HUES48 (cell line): ENCODE measurements around the gene RIMOC1.

Source experiments
- H3K27ac ChIP-seq: one replicate; pipeline ENCODE4 v1.7.0; 2013; ENCODE audit warnings: low read depth, low read length, inconsistent platforms
- H3K27me3 ChIP-seq: 2 replicates; pipeline ENCODE4 v1.6.1; 2013; ENCODE audit warnings: mild to moderate bottlenecking, low read length; ENCODE audit not compliant: control insufficient read depth, insufficient read depth
- H3K36me3 ChIP-seq: 2 replicates; pipeline ENCODE4 v1.6.1; 2013; ENCODE audit warnings: low read length; ENCODE audit not compliant: control insufficient read depth, insufficient read depth
- H3K4me1 ChIP-seq: 2 replicates; pipeline ENCODE4 v1.6.1; 2013; ENCODE audit warnings: mild to moderate bottlenecking, low read length; ENCODE audit not compliant: control insufficient read depth, insufficient read depth
- H3K4me3 ChIP-seq: 2 replicates; pipeline ENCODE4 v1.5.1; 2013; ENCODE audit warnings: mild to moderate bottlenecking, low read depth, low read length
- H3K9ac ChIP-seq: 2 replicates; pipeline ENCODE4 v1.6.1; 2013; ENCODE audit warnings: mild to moderate bottlenecking, low read depth, low read length, moderate library complexity
- H3K9me3 ChIP-seq: 2 replicates; pipeline ENCODE4 v1.6.1; 2013; ENCODE audit warnings: low read length; ENCODE audit not compliant: control insufficient read depth, insufficient read depth

The RIMOC1 gene

DNA sequence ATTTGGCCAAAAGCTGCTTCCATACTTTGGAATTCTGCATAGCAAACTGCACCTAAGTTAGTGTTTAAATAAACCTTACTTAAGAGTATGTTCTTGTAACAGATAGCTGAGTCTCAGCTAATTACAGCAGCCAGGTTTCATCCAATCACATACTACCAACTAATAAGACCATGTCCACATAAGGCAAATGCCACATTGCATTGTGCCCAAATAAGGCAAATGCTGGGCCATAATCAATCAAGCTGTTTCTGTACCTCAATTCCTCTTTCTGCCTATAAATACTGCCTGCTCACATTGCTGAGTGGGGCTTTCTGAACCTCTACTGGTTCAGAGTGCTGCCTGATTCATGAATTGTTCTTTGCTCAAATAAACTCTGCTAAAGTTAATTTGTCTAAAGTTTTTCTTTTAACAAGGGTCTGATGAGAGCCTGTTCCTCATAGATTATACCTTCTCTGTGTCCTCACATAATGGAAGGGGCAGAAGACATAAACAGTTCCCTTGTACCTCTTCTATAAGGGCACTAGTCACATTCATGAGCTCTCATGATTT lies 29.6 kb upstream of the RIMOC1 start:
- Histone ChIP-seq H3K27me3 (peaks cover 17% of the 10 kb centered on the region), H3K27ac (no peak overlapping the region), H3K9ac (no peak overlapping the region), H3K4me3 (no peak overlapping the region), H3K9me3 (no peaks in the 10 kb centered on the region), H3K36me3 (no peaks in the 10 kb centered on the region), H3K4me1 (0 out of 2 replicates have a peak, but pooled peaks cover 5% of the 10 kb centered on the region)

DNA sequence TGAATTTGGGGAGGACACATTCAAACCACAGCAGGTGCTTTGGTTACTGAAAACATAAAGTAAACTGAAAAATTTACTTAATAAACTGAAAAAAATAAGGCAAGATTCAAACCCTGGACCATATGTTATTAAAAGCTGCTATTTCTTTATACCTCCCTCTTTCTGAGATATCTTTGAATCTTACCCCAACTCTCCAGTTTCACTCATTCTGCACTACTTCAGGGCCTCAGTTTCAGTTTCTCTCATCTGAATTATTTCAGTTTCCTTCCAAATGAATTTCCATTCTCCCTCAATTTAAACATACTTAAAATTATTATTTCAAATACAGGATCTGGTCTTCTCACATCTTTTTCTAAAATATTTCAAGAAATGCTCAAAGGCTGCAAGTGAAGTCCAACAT lies 29.0 kb upstream of the RIMOC1 start:
- Histone ChIP-seq H3K9me3 (no peaks in the 10 kb centered on the region), H3K4me3 (no peak overlapping the region), H3K27ac (no peak overlapping the region), H3K36me3 (no peaks in the 10 kb centered on the region), H3K27me3 (peaks cover 16% of the 10 kb centered on the region), H3K4me1 (0 out of 2 replicates have a peak, but pooled peaks cover 5% of the 10 kb centered on the region), H3K9ac (no peak overlapping the region)

DNA sequence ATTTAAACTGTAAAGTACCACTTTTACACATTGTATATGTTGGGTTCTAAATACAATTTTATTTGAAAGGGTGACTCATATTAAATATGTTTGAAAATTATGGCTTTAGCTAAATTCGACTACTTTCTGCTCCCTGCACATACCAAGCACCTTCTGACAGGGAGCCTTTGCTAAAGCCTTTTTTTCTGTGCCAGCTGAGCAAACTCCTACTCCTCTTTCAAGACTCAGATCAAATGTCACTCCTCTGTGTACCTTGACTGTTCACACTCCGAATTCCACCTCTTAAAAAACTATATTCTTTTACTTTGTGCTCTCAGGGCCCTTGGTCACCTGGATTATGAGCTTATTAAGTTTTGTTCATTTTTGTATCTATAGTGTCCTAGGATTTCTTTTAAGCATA lies 27.5 kb upstream of the RIMOC1 start:
- Histone ChIP-seq H3K9ac (no peak overlapping the region), H3K4me3 (no peak overlapping the region), H3K27ac (no peak overlapping the region), H3K27me3 (peaks cover 4% of the 10 kb centered on the region), H3K9me3 (no peaks in the 10 kb centered on the region), H3K4me1 (no peaks in the 10 kb centered on the region), H3K36me3 (no peaks in the 10 kb centered on the region)

DNA sequence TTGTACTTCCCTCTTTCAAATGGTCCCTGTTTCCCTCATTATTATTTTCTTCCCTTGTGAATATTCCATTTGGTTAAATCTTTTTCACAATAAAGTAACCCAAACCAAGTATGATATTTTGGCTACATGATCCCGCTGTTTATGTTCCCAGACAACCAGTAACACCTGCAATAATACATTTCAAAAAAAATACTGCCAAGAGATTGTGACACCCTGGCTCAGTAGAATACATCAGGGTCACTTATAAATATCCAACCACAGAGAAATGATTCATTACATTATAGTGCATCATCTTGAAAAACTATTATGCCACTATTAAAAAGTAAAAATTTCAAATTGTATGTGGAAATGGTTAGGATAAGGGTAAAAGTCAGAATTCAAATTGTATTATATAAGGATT lies 26.7 kb upstream of the RIMOC1 start:
- no peak overlapping the region for H3K4me3 ChIP-seq

DNA sequence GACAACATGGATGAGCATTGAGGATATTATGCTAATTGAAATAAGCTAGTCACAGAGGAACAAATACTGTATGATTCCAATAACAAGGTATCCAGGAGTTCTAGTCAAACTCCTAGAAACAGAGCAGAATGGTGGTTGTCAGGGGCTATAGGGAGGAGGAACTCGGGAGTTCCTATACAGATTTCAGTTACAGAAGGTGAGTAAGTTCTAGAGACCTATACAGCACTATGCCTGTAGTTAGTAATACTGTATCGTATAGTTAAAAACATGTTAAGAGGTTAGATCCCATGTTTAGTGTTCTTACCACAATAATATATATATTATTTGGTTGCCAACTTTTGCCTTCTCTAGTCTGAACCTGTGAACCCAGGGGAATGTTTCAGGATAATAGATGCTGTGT lies 26.0 kb upstream of the RIMOC1 start:
- no peaks in the 10 kb centered on the region for H3K36me3 ChIP-seq
- H3K4me3 ChIP-seq = no peak overlapping the region
- no peaks in the 10 kb centered on the region for H3K27me3 ChIP-seq
- H3K4me1 ChIP-seq = no peaks in the 10 kb centered on the region
- no peak overlapping the region for H3K27ac ChIP-seq
- H3K9ac ChIP-seq = no peak overlapping the region
- H3K9me3 ChIP-seq = no peaks in the 10 kb centered on the region

More for the DNA sequence above, 26.7 kb upstream of the RIMOC1 start:
- no peaks in the 10 kb centered on the region for H3K4me1 ChIP-seq
- no peak overlapping the region for H3K9ac ChIP-seq
- H3K27me3 ChIP-seq = no peaks in the 10 kb centered on the region
- no peaks in the 10 kb centered on the region for H3K9me3 ChIP-seq
- no peaks in the 10 kb centered on the region for H3K36me3 ChIP-seq
- no peak overlapping the region for H3K27ac ChIP-seq

DNA sequence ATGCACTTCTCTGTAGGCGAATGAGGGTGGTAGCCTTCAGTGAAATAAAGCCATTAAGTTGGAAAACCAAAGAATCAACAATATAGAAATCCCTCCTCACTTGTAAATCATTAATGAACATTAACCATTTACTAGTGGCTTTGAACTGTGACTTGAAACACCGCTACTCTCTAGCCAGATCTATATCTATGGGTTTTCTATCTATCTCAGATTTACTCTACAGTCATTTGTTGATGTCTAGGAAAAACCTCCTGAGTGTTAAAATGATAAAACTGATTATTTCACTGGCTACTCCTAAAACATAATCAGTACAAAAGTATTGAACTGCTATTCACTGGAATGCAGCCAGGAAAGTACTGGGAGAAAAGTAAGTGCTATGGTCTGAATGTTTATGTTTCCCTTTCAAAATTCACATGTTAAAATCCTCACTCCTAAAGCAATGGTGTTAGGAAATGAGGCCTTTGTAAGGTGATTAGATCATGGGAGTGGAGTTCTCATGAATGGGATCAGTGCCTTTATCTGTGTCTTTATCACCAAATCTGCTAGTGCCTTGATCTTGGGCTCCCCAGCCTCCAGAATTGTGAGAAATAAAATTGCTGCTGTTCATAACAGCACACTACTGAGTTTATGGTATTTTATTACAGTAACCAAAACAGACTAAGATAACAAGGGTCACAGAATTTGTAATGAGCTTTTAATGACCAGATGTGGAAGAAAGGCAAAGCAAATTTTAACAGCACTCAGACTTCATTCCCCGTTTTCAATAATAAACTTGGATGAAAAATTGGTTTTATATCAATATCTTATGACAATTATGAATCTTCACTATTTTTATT lies 25.3 kb upstream of the RIMOC1 start:
- H3K27me3 ChIP-seq = no peaks in the 10 kb centered on the region
- H3K9me3 ChIP-seq = no peaks in the 10 kb centered on the region
- H3K27ac ChIP-seq = no peak overlapping the region
- H3K4me3 ChIP-seq = no peak overlapping the region
- H3K4me1 ChIP-seq = no peaks in the 10 kb centered on the region
- no peaks in the 10 kb centered on the region for H3K36me3 ChIP-seq
- H3K9ac ChIP-seq = no peak overlapping the region

DNA sequence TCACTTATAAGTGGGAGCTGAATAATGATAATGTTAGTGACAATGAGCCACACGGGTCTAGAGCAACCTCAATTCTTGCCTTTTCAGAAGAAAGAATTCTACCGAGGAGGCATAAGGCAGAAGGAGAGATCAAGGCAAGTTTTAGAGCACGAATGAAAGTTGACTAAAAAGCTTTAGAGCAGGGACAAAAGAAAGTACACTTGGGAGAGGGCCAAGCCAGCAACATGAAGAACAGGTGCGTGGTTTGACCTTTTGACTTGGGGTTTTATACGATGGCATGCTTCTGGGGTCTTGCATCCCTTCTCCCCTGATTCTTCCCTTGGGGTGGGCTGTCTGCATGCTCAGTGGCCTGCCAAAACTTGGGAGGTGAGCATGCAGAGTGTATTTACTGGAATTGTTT lies 21.4 kb upstream of the RIMOC1 start:
- no peaks in the 10 kb centered on the region for H3K4me1 ChIP-seq
- H3K9ac ChIP-seq = no peak overlapping the region
- H3K9me3 ChIP-seq = peaks cover 5% of the 10 kb centered on the region
- H3K27me3 ChIP-seq = no peaks in the 10 kb centered on the region
- H3K36me3 ChIP-seq = no peaks in the 10 kb centered on the region
- H3K27ac ChIP-seq = no peak overlapping the region
- no peak overlapping the region for H3K4me3 ChIP-seq

DNA sequence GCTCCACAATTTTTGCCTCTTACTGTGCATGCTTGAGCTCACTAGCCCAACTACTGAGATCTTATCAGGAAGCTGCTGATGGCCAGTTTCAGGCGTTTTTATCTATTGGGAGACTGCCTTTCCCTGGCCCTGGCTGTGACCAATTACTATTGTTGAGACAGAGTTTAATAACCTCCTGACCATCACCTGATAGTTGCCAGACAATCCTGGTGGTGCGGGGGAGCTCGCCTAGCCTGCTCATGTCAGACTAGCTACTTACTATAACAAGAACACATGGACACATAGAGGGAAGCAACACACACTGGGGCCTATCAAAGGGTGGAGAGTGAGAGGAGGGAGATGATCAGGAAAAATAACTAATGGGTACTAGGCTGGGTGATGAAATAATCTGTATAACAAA lies 20.9 kb upstream of the RIMOC1 start:
- Histone ChIP-seq H3K9me3 (peaks cover 5% of the 10 kb centered on the region), H3K27ac (no peak overlapping the region), H3K36me3 (no peaks in the 10 kb centered on the region), H3K27me3 (no peaks in the 10 kb centered on the region), H3K9ac (no peak overlapping the region), H3K4me3 (no peak overlapping the region), H3K4me1 (no peaks in the 10 kb centered on the region)

DNA sequence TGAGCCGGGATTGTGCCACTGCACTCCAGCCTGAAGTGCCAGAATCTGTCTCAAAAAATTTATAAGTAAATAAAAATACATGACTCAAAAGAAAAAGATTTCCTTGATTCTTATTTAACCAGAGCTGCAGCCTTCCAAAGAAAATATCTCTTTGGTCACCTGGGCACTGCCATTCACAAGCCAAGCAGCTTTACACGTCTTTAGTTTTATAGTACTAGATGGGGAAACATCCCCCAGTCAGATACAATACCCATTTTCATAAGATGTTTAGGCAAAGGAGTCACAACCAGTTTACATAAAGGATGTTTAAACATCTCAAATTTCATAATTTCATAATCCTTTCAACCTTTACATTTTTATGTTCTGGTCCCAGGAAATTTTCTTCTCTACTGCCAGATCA lies 20.2 kb upstream of the RIMOC1 start:
- Histone ChIP-seq H3K27me3 (no peaks in the 10 kb centered on the region), H3K9me3 (peaks cover 5% of the 10 kb centered on the region), H3K4me3 (no peak overlapping the region), H3K4me1 (no peaks in the 10 kb centered on the region), H3K9ac (no peak overlapping the region), H3K27ac (no peak overlapping the region), H3K36me3 (no peaks in the 10 kb centered on the region)

DNA sequence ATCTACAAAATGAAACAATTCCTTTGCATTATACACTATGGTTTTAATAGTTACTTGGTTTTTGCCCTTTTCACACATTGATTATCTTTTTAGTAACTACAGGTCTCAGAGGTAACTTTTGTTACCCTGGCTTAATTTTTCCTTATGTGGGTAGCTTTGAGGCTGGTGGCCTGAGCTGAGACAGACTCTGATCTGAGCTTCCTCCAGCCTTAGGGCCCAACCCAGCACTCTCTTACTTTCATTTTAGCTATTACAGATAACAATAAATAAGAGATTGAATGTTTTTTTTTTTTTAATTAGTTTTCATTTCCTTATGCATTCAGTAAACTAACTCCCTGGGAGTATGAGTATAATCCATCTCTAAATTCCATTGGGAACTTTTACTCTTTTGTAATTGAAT lies 18.9 kb upstream of the RIMOC1 start:
- no peak overlapping the region for H3K27ac ChIP-seq
- H3K9ac ChIP-seq = no peak overlapping the region
- H3K4me1 ChIP-seq = no peaks in the 10 kb centered on the region
- no peaks in the 10 kb centered on the region for H3K27me3 ChIP-seq
- H3K4me3 ChIP-seq = no peak overlapping the region
- peaks cover 5% of the 10 kb centered on the region for H3K9me3 ChIP-seq
- H3K36me3 ChIP-seq = no peaks in the 10 kb centered on the region

DNA sequence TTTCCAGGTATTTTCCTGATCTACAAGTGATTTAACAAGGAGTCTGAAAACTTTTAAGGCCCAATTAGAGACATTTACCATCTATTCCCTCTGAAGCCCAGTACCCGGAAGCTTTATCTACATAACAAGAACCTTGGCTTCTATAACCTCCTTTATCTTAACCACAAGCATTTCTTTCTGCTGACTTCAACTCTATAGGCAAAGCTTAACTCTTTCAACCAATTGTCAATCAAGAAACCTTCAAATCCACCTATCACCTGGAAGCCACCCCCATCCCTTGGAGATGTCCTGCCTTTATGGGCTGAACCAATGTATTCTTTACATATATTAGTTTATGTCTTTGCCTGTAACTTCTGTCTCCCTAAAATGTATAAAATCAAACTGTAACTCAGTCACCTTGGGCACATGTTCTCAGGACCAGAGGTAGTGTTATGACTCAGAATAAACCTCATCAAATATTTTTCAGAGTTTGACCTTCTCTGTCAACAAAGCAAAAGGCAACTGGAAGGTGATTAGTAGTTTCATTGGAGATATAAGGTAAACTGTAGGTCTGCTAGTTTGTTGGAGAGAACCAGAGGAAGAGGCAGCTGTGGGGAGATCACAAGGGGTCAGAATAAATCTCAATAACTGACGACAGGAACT lies 13.0 kb upstream of the RIMOC1 start:
- Histone ChIP-seq H3K27me3 (no peaks in the 10 kb centered on the region), H3K4me1 (no peaks in the 10 kb centered on the region), H3K4me3 (no peak overlapping the region), H3K27ac (no peak overlapping the region), H3K9ac (no peak overlapping the region), H3K9me3 (no peaks in the 10 kb centered on the region; the same call in none of the 2 replicates), H3K36me3 (no peaks in the 10 kb centered on the region)
